Ishikawa (cell line): ENCODE results near the gene IBSP.

Experiments
- CEBPB ChIP-seq: IDR thresholded peaks from 2 replicates; pipeline ENCODE4 v1.6.1; 2012
- CREB1 ChIP-seq: IDR thresholded peaks from 2 replicates; pipeline ENCODE4 v1.6.1; 2012; ENCODE audit warnings: low read depth
- EGR1 ChIP-seq: IDR thresholded peaks from 2 replicates; pipeline ENCODE4 v1.6.1; 2012
- EP300 ChIP-seq: IDR thresholded peaks from 2 replicates; pipeline ENCODE4 v1.6.1; 2012; ENCODE audit warnings: borderline replicate concordance
- FOXM1 ChIP-seq: IDR thresholded peaks from 2 replicates; pipeline ENCODE4 v1.6.1; 2012; ENCODE audit warnings: low read depth, borderline replicate concordance
- NFIC ChIP-seq: IDR thresholded peaks from 2 replicates; pipeline ENCODE4 v1.6.1; 2012
- RAD21 ChIP-seq: IDR thresholded peaks from 2 replicates; pipeline ENCODE4 v1.6.1; 2012; ENCODE audit warnings: low read depth
- TAF1 ChIP-seq: IDR thresholded peaks from 2 replicates; pipeline ENCODE4 v1.6.1; 2012; ENCODE audit warnings: low read depth, mild to moderate bottlenecking
- TCF12 ChIP-seq: IDR thresholded peaks from 2 replicates; pipeline ENCODE4 v1.6.1; 2012; ENCODE audit warnings: low read depth
- TEAD4 ChIP-seq: IDR thresholded peaks from 2 replicates; pipeline ENCODE4 v1.6.1; 2012
- YY1 ChIP-seq: IDR thresholded peaks from 2 replicates; pipeline ENCODE4 v1.6.1; 2012; ENCODE audit warnings: low read depth
- ZBTB7A ChIP-seq: IDR thresholded peaks from 2 replicates; pipeline ENCODE4 v1.6.1; 2012; ENCODE audit warnings: low read depth
- TF ChIP-seq, protein P1 (sequence below): IDR thresholded peaks from 2 replicates; pipeline ENCODE4 v1.6.1; 2012; ENCODE audit warnings: low read depth, mild to moderate bottlenecking
- TF ChIP-seq, protein P2 (sequence below): IDR thresholded peaks from 2 replicates; pipeline ENCODE4 v1.6.1; 2012
- TF ChIP-seq, protein P3 (sequence below): IDR thresholded peaks from 2 replicates; pipeline ENCODE4 v1.6.1; 2012

The IBSP gene

DNA sequence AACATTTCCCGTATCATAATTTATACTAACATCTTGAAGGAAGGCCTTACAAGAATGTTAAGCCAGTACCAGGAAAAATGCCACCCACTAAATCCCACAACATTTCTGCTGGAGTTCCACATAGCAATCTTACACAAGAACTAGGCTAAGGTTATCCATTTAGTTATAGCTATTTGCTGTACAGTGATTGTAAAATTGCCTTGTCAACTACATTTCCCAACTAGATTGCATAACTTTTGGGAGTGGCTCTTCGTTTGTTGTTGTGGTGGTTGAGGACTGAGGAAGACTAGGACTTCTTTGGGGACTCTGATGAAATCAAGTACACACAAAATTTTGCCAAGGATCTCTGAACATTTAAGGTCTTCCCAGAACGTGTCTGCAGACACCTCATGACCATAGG lies 8.0 kb downstream of the IBSP start:
- no peak; the same call in 1 of the 2 replicates for TF ChIP-seq CEBPB
- TF ChIP-seq, protein P1, sequence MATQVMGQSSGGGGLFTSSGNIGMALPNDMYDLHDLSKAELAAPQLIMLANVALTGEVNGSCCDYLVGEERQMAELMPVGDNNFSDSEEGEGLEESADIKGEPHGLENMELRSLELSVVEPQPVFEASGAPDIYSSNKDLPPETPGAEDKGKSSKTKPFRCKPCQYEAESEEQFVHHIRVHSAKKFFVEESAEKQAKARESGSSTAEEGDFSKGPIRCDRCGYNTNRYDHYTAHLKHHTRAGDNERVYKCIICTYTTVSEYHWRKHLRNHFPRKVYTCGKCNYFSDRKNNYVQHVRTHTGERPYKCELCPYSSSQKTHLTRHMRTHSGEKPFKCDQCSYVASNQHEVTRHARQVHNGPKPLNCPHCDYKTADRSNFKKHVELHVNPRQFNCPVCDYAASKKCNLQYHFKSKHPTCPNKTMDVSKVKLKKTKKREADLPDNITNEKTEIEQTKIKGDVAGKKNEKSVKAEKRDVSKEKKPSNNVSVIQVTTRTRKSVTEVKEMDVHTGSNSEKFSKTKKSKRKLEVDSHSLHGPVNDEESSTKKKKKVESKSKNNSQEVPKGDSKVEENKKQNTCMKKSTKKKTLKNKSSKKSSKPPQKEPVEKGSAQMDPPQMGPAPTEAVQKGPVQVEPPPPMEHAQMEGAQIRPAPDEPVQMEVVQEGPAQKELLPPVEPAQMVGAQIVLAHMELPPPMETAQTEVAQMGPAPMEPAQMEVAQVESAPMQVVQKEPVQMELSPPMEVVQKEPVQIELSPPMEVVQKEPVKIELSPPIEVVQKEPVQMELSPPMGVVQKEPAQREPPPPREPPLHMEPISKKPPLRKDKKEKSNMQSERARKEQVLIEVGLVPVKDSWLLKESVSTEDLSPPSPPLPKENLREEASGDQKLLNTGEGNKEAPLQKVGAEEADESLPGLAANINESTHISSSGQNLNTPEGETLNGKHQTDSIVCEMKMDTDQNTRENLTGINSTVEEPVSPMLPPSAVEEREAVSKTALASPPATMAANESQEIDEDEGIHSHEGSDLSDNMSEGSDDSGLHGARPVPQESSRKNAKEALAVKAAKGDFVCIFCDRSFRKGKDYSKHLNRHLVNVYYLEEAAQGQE = no peak
- TF ChIP-seq TAF1 = no peak
- TF ChIP-seq, protein P2, sequence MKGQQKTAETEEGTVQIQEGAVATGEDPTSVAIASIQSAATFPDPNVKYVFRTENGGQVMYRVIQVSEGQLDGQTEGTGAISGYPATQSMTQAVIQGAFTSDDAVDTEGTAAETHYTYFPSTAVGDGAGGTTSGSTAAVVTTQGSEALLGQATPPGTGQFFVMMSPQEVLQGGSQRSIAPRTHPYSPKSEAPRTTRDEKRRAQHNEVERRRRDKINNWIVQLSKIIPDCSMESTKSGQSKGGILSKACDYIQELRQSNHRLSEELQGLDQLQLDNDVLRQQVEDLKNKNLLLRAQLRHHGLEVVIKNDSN = no peak
- TF ChIP-seq RAD21 = no peak

DNA sequence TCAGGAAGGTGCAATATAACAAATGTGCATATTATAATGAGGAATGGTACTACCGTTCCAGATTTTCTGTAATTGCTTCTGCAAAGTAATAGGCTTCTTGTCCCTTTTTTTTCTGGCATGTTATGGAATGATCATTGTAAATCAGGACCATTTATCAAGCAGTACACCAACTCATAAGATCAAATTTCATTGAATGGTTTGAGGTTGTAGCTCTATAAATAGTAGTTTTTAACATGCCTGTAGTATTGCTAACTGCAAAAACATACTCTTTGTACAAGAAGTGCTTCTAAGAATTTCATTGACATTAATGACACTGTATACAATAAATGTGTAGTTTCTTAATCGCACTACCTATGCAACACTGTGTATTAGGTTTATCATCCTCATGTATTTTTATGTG lies 12.6 kb downstream of the IBSP start:
- TF ChIP-seq CREB1 (no peak), EP300 (no peak), TEAD4 (no peak), CEBPB (no peak)
- TF ChIP-seq, protein P3, sequence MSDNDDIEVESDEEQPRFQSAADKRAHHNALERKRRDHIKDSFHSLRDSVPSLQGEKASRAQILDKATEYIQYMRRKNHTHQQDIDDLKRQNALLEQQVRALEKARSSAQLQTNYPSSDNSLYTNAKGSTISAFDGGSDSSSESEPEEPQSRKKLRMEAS = no peak

DNA sequence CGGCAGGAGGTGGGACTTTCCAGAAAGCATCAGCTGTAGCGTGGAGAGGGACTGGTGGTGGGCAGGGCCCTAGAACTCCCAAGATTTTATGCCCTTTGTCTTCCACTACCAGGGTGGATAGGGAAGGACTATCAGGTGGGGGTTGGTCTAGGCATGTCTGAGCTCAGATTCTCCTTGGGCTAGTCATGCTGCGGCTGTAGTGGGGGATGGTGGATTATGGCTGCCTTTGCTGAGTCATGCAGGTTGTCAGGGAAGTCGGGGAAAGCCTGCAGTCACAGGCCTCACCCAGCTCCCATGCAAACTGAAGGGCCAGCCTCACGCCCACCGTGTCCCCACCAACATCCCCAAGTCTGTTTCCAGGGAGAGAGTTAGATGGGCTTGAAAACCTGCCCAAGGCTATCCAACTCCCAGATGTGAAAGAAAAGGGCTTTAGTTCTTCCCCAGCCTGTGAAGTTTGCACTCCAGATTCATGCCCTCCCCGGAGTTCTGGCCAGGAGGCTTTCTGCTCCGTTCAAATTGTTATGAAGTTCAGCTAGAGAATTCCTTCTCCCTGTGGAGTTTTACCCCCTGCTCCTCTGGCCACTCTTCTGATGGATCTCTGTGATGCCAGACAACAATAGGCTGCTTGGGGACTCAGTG lies 20.0 kb downstream of the IBSP start:
- TF ChIP-seq, protein P2 = no peak
- TF ChIP-seq EP300 (no peak), RAD21 (no peak), CREB1 (no peak), FOXM1 (no peak), YY1 (no peak), NFIC (no peak), TAF1 (no peak), EGR1 (no peak), CEBPB (no peak), ZBTB7A (no peak), TCF12 (no peak), TEAD4 (no peak)
- TF ChIP-seq, protein P3 = no peak
- TF ChIP-seq, protein P1 = no peak

DNA sequence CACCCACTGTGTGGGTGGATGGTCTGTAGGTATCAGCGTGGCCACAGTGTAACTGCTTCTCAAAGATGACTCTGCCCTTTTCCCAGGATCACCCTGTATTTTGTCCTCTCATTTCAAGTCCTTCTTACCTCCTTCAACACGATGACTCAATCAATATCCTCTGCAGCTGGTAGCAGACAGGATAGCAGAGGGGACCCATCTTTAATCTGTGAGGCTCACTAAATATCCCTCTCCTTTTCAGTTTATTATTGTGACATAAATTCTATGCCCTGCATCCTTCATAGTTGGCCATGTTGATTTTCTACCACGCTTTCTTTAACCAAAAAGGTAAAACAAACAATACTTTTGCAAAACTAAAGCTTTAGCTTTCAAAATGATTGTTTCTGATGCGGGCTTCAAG lies 23.8 kb downstream of the IBSP start:
- TF ChIP-seq NFIC (no peak), CREB1 (no peak), EP300 (no peak), CEBPB (no peak), YY1 (no peak), RAD21 (no peak), TEAD4 (no peak), TAF1 (no peak), EGR1 (no peak), FOXM1 (no peak), TCF12 (no peak), ZBTB7A (no peak)
- TF ChIP-seq, protein P2 = no peak
- TF ChIP-seq, protein P3 = no peak
- TF ChIP-seq, protein P1 = no peak

DNA sequence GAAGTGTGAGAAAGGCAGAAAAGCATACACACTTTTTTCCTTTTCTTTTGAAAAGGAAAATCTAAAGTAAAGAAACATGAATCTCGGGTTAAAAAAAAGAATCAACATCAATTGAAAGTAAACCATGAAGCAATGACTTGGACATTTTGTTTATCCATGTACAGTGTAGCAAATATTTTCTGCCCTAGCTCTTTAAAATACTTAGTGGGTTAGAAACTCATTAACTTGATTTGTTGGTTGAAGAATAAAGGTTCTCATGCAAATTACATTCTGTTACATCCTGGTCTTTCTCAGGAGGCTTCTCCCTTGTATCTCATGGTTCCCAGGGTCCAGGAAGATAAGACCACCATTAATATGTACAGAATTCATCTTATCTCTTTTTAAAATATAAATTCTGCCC lies 24.4 kb downstream of the IBSP start:
- no peak for TF ChIP-seq TCF12
- no peak for TF ChIP-seq TEAD4
- no peak for TF ChIP-seq CEBPB
- no peak for TF ChIP-seq EP300
- TF ChIP-seq, protein P2 = no peak
- no peak for TF ChIP-seq EGR1
- TF ChIP-seq TAF1 = no peak
- TF ChIP-seq RAD21 = no peak
- no peak for TF ChIP-seq FOXM1
- no peak for TF ChIP-seq YY1
- TF ChIP-seq CREB1 = no peak
- TF ChIP-seq NFIC = no peak
- TF ChIP-seq ZBTB7A = no peak
- TF ChIP-seq, protein P3 = no peak
- TF ChIP-seq, protein P1 = no peak
